Esophagus squamous epithelium (tissue), 4 donors: Measurements from ENCODE around the gene KANSL3.

ENCODE experiments used
- POLR2A ChIP-seq, 4 donors: fragments of 450-650 bp; IDR thresholded peaks; one replicate each; pipeline ENCODE4 v1.6.1; 2017; ENCODE audit warnings: antibody characterized with exemption in 4 of 4, mild to moderate bottlenecking in 4 of 4, moderate library complexity in 3 of 4
- TF ChIP-seq, protein P1 (sequence below), 6 experiments: fragments of 450-650 bp in 4 of 6; fragments of 200-600 bp in 2 of 6; sonication (generic) in 2 of 6; IDR thresholded peaks; one replicate each; pipeline ENCODE4 v1.5.1; 2016 to 2019; ENCODE audit warnings: antibody characterized with exemption in 6 of 6, mild to moderate bottlenecking in 4 of 6, moderate library complexity in 4 of 6

DNA sequence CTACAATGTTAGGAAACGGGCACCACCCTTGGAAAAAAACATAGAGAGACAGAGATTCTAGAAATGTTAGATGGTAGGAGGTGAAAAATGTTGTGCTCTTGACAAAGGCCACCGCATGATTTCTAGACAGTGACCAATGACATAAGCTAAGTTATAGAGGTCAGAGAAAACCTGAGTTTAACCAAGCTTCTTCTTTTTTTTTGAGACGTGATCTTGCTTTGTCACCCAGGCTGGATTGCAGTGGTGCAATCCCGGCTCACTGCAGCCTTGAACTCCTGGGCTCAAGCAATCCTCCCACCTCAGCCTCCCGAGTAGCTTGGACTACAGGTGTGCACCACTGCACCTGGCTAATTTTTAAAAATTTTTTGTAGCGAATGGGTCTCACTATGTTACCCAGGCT, 17.4 kb upstream of the KANSL3 start:
- no peak for TF ChIP-seq POLR2A (IDR thresholded peaks at IDR 0.05)
- TF ChIP-seq, protein P1, sequence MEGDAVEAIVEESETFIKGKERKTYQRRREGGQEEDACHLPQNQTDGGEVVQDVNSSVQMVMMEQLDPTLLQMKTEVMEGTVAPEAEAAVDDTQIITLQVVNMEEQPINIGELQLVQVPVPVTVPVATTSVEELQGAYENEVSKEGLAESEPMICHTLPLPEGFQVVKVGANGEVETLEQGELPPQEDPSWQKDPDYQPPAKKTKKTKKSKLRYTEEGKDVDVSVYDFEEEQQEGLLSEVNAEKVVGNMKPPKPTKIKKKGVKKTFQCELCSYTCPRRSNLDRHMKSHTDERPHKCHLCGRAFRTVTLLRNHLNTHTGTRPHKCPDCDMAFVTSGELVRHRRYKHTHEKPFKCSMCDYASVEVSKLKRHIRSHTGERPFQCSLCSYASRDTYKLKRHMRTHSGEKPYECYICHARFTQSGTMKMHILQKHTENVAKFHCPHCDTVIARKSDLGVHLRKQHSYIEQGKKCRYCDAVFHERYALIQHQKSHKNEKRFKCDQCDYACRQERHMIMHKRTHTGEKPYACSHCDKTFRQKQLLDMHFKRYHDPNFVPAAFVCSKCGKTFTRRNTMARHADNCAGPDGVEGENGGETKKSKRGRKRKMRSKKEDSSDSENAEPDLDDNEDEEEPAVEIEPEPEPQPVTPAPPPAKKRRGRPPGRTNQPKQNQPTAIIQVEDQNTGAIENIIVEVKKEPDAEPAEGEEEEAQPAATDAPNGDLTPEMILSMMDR (IDR thresholded peaks at IDR 0.05), result no peak
